Measurements from ENCODE around the gene MAST1. TPM values are rescaled to one million over a fixed set of nuclear protein-coding genes. Genes with fewer than 3 reads are reported as not detected.

Gene MAST1
- total RNA-seq, 4 donors from 2014 or later = 1.2 TPM; not detected in 3

DNA sequence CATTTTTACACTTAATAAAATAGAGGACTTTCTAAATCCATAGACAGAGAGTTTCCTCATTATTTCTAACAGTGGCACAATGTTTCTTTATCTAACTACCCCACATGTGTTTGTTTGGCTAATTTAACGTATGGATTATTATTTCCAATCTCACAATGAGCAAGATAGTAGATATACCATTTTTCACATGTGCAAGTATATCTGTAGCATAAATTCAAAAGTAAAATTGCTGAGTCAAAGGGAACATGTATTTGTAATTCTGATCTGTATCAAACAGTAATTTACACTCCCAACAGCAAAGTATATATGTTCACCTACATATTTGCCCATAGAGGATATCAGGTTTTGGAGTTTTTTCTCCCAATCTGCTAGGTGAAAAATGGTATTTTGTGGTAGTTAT lies 18.3 kb downstream of the MAST1 start:
- no peak for DNase-seq
- TF ChIP-seq, protein P1, sequence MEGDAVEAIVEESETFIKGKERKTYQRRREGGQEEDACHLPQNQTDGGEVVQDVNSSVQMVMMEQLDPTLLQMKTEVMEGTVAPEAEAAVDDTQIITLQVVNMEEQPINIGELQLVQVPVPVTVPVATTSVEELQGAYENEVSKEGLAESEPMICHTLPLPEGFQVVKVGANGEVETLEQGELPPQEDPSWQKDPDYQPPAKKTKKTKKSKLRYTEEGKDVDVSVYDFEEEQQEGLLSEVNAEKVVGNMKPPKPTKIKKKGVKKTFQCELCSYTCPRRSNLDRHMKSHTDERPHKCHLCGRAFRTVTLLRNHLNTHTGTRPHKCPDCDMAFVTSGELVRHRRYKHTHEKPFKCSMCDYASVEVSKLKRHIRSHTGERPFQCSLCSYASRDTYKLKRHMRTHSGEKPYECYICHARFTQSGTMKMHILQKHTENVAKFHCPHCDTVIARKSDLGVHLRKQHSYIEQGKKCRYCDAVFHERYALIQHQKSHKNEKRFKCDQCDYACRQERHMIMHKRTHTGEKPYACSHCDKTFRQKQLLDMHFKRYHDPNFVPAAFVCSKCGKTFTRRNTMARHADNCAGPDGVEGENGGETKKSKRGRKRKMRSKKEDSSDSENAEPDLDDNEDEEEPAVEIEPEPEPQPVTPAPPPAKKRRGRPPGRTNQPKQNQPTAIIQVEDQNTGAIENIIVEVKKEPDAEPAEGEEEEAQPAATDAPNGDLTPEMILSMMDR (IDR thresholded peaks at IDR 0.05) = no peak
- no peak for TF ChIP-seq POLR2A (IDR thresholded peaks at IDR 0.05)
- no peaks in the 10 kb centered on the region for H3K36me3 ChIP-seq
- intact Hi-C loops (cut with DNase I; ENCODE audit: low total_unique reads) = no loop called here
- H3K4me3 ChIP-seq = no peak overlapping the region
- H3K27ac ChIP-seq = no peak overlapping the region
- H3K4me1 ChIP-seq = no peaks in the 10 kb centered on the region
- peaks cover 0 to 5% of the 10 kb centered on the region in 2 donors for H3K9me3 ChIP-seq
- no peaks in the 10 kb centered on the region for H3K27me3 ChIP-seq

DNA sequence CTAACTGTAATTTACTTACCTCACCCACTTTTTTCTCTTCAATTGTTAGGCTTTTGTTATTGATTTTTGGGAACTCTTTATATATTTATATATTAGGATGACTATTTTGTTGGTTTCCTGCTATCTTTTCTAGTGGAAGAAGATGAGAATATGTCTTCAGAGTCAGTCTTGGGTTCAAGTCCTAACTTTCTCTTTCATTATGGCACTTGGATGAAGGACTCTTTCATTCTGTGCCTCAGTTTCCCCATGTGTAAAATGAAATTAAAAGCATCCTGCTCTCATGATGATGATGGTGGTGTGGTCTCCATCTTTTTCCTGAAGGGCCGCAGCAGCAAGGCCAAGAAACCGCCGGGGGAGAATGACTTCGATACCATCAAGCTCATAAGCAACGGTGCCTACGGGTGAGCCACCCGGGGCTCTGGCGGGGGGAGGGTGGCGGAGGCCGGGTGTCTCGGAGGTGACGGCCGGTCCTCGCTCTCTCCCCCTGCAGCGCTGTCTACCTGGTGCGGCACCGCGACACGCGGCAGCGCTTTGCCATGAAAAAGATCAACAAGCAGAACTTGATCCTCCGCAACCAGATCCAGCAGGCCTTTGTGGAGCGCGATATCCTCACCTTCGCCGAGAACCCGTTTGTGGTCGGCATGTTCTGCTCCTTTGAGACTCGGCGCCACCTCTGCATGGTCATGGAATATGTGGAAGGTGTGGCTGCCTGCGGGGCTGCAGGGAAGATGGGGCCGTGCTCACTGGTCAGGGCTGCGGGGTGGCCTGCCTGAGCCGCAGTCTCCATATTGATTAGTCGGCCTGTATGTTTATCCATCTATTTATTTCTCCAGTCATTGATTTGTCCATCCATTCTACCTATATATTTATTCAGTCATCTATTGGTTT lies 20.0 kb downstream of the MAST1 start:
- Histone ChIP-seq H3K36me3 (no peaks in the 10 kb centered on the region), H3K4me1 (no peaks in the 10 kb centered on the region), H3K27ac (no peak overlapping the region), H3K4me3 (no peak overlapping the region), H3K9me3 (peaks cover 0 to 5% of the 10 kb centered on the region in 2 donors), H3K27me3 (no peaks in the 10 kb centered on the region)
- no peak for DNase-seq
- intact Hi-C loops (cut with DNase I; ENCODE audit: low total_unique reads) = no loop called here
- TF ChIP-seq POLR2A (IDR thresholded peaks at IDR 0.05) = no peak
- TF ChIP-seq, protein P1 (IDR thresholded peaks at IDR 0.05) = no peak

DNA sequence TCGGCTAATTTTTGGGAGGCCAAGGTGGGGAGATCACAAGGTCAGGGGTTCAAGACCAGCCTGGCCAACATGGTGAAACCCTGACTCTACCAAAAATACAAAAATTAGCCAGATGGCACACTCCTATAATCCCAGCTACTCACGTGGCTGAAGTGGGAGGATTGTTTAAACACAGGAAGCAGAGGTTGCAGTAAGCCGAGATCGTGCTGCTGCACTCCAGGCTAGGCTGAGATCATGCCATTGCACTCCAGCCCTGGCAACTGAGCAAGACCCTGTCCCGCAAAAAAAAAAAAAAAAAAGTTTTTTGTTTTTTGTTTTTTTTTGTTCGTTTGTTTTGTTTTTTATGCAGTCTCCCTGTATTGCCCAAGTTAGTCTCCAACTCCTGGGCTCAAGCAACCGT lies 21.2 kb downstream of the MAST1 start:
- H3K9me3 ChIP-seq = peaks cover 0 to 5% of the 10 kb centered on the region in 2 donors
- no peak for DNase-seq
- no peaks in the 10 kb centered on the region for H3K4me1 ChIP-seq
- H3K36me3 ChIP-seq = no peaks in the 10 kb centered on the region
- intact Hi-C loops (cut with DNase I; ENCODE audit: low total_unique reads) = no loop called here
- H3K27me3 ChIP-seq = no peaks in the 10 kb centered on the region
- no peak overlapping the region for H3K27ac ChIP-seq
- no peak overlapping the region for H3K4me3 ChIP-seq
- no peak for TF ChIP-seq POLR2A (IDR thresholded peaks at IDR 0.05)
- TF ChIP-seq, protein P1 (IDR thresholded peaks at IDR 0.05) = no peak

DNA sequence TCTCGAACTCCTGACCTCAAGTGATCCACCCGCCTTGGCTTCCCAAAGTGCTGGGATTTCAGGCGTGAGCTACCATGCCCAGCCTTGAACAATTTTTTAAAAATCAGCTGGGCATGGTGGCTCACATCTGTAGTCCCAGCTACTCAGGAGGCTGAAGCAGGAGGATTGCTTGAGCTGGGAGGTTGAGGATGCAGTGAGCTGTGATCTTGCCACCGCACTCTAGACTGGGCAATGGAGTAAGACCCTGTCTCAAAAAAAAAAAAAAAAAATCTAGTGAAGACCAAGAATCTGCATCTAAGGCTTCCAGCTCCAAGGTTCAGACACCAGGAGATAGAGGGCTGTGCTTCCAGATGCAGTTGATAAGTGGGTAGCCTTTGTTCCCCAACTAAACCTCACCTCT lies 25.8 kb downstream of the MAST1 start:
- TF ChIP-seq, protein P1 (IDR thresholded peaks at IDR 0.05) = no peak
- no peak for TF ChIP-seq POLR2A (IDR thresholded peaks at IDR 0.05)
- H3K4me3 ChIP-seq = no peak overlapping the region
- intact Hi-C loops (cut with DNase I; ENCODE audit: low total_unique reads) = no loop called here

More for the DNA sequence above, 25.8 kb downstream of the MAST1 start:
- Histone ChIP-seq H3K27me3 (no peaks in the 10 kb centered on the region), H3K36me3 (no peaks in the 10 kb centered on the region), H3K4me1 (no peaks in the 10 kb centered on the region), H3K27ac (no peak overlapping the region), H3K9me3 (no peaks in the 10 kb centered on the region)
- no peak for DNase-seq
